GM19397 (cell line): ENCODE measurements around the gene WDFY1.
"Not testable (repeated sequence)": the region's sequence is repeated elsewhere in the genome, so short reads cannot be mapped to it uniquely, and the experiment has no call there.

ENCODE experiments used
- ATAC-seq: cut with Tn5 transposase; IDR thresholded peaks from one replicate; pipeline ENCODE4 v1.9.1; 2021; ENCODE audit warnings: mild to moderate bottlenecking, moderate library complexity; ENCODE audit not compliant: unreplicated experiment

Gene WDFY1

DNA sequence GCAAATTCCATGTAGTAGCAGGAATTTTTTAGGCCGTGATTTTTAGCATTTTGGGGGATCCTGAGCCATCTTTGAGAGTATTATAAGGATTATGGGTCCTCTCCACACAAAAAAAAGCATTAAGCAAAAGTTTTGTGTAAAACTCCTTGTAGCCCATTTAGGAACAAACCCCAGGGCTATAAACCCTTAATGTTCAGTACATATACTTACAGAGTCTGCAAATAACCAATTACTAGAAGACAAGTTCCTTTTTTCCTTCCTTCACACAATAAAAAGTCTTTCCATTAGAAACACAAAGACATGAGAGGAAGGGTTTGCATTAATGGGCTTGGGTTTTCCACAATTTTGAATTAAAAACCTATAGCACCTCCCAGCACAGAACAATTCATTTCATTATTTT lies 44.6 kb downstream of the WDFY1 start:
- no peak for ATAC-seq

DNA sequence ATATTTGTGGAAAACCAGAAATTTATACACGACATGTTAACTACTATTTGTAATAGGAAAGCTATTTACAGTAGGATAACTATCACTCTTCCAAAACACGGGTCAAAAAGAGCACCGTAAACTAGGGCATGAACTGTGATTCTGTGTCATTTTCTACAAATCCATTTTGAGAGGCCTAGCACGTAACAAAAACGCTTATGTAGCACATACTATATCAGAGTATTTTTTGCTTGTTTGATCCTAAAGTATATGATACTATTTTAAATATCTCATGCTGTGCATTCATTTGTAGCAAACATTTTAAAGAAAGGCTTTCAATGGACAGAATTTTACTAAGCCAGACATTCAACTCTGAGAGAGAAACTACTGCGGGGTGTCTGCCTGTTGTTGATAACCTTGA lies 45.1 kb downstream of the WDFY1 start:
- ATAC-seq, result no peak

DNA sequence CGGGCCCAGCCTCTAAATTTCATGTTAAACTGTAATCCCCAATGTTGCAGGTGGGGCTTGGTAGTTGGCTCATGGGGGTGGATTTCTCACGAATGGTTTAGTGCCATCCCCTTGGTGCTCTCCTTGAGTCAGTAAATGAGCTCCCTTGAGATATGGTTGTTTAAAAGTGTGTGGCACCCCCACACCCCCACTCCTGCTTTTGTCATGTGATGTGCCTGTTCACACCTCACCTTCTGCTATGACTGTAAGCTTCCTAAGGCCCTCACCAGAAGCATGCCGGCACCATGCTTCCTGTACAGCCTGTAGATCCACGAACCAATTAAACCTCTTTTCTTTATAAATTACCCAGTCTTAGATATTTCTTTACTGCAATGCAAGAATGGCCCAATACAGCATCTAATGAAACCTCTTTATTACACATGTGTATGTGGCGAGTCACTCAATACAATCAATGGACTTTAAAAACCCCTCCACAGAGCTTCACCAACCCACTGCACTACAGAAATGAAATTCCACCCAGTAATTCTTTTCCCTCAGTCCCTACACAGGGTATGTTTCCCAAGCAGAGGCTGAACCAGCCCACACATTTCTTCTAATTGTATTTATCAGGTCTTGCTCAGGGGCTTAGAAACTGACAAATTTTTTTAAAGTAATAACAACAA lies 47.3 kb downstream of the WDFY1 start:
- ATAC-seq, result no peak

DNA sequence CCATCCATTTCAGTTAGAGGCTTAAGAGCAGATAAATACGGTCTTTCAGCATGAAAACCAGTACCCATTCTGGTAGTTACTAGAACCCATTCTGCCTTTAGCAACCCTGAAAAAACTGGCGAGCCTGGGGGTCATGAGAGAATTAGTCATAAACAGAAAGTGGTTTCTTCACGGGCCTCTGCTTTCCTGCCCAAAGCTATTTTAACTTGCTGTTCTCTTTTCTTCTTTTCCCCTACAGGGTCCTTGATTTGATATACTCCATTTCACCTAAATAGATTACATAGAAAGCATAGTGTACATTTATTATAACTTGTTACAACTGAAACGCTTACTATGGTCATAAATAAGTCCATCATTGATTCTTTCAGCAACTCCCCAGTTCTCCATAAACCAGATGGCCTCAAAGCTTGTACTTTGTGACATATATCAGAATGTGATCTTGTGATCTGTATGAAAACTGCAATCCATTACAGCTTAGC lies 48.3 kb downstream of the WDFY1 start:
- peak; percentile 60 for ATAC-seq

DNA sequence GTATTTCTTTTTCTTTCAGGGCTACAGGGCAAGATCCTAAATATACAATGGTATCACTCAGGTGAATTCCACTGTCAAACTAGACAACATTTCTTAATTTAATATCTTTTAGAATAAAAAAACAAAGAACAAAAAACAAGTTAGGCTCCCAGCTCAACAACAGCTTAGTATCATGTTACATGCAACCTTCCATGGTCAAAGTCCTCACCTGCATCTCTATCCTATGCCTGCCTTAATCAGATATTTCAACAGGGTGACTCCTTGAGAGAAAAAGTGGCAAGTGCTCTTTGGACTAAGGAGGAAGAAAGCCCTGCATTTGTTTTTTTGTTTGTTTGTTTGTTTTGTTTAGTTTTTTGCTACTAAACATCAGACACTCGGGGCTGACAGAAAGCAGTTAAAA lies 50.2 kb downstream of the WDFY1 start:
- ATAC-seq, result no peak

DNA sequence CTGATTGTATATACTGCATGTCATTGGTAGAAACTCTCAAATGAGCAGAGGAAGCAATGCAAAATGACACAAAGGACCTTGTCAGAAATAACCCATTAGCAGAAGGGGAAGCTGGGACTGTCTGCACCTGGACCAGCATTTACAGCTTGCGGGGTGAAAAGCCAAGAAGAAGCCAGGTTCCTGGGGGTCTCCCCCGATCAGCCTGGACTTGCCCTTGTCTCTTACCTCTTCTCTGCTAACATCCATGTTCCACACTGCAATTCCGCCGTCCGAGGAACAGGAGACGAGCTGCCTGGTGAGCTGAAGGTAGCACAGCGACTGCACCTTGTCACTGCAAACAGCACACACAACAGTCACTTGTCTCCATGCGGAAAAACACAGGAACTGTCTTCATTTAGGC lies 51.1 kb downstream of the WDFY1 start:
- ATAC-seq, result no peak

DNA sequence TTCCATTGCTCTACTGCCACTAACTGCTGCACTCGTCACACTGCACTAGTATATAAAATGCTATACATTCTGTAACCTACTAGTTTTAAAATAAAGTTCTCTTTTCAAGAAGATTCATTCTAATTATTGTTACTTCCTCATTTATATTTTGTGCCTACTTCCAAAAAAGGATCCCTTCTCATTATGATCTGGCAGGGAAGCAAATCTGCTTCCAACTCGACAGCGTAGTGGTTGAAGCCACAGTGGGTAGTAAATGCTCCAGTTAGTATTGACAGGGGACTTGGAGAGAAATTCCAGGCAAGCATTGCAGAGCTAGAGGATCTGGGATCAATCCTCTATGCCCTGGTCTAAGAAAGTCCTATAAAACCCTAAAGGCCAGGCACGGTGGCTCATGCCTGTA lies 54.4 kb downstream of the WDFY1 start:
- ATAC-seq, result no peak

DNA sequence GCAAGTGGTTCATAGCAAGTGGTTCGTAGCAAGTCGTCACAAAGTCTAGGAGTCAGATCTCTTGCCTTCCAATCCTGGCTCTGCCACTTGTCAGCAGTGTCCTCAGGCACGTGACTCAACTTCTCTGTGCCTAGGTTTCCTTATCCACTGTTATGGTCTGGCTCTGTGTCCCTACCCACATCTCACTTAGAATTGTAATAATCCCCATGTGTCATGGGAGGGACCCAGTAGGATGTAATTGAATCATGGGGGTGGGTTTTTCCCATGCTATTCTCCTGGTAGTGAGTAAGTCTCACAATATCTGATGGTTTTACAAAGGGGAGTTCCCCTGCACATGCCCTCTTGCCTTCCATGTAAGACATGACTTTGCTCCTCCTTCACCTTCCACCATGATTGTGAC lies 55.9 kb downstream of the WDFY1 start:
- ATAC-seq, result no peak

DNA sequence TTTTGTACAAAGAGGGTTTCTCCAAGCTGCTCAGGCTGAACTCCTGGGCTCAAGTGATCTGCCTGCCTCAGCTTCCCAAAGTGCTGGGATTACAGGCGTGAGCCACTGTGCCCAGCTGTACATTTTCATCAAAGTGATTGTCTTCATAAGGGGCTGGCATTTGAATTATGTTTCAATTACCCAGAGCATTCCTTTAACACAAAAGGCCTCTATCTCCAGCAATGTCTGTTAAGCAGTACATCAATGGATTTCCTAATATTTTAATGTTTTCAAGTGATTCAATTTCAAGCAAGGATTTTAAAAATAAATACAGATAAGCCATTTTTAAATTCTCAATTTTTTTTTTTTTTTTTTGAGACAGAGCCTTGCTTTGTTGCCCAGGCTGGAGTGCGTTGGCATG lies 56.9 kb downstream of the WDFY1 start:
- no peak for ATAC-seq

DNA sequence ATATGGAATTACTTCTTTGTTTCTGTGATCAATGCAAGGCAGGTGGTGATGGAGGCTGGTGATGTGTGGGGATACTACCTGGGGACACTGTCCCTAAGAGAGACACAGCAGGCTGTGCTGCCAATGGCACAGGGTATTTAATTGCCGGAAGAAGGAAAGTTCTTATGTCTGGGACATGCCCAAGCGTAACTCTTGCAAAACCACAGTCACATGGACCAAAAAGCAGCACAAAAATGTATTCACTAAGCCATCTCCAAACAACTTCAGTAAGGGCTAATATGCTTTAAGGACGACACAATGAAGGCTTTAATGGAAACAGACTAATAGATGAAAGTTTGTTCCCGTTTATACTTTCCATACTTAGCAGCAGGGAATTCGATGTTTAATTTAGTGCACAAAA lies 58.0 kb downstream of the WDFY1 start:
- ATAC-seq, result no peak

DNA sequence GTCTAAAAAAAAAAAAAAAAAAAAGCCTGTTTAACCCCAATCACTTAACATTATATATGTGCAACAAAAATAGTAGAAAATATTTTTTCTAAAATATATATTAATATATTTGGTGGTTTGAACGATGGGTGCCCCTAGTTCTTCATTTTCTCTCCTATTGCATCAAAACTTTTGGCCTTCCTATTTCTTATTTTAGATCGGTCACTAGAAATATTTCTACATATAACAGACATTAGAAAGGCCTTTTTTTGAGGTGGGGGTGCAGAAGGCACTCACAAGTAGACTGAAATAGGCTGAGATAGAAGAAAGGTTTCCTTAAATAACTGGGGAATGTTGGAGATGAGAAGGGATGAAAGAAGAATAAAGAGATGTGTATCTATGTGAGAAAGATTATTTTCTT lies 58.4 kb downstream of the WDFY1 start:
- ATAC-seq, result no peak

DNA sequence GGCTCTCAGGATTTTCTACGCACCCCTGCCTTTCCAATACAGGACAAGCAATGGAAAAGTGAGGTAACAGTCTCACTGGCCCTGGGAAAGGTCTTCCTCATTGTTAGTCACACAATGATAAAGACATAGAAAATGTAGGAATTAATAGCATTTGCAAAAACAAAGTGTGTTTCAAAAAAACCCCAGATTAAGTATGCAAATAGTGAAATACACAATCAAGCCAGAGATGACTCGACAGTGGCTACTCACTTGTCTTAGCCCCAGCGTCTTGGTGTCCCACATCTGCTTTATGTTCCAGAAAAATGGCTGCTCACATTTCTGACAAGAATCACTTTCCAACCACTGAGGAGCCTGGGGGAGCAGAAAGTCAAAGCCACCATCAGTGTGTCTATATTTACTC lies 60.7 kb downstream of the WDFY1 start:
- peak; percentile 65 for ATAC-seq

DNA sequence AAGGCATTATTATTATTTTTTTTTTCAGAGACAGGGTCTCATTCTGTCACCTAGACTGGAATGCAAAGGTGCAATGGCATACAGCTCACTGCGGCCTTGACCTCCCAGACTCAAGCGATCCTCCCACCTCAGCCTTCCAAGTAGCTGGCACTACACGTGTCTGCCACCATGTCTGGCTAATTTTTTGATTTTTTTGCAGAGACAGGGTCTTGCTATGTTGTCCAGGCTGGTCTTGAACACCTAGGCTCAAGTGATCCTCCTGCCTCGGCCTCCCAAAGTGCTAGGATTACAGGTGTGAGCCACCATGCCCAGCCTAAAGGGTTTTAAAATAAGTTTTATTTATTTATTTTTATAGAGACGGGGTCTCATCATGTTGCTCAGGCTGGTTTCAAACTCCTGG lies 62.4 kb downstream of the WDFY1 start:
- no peak for ATAC-seq

DNA sequence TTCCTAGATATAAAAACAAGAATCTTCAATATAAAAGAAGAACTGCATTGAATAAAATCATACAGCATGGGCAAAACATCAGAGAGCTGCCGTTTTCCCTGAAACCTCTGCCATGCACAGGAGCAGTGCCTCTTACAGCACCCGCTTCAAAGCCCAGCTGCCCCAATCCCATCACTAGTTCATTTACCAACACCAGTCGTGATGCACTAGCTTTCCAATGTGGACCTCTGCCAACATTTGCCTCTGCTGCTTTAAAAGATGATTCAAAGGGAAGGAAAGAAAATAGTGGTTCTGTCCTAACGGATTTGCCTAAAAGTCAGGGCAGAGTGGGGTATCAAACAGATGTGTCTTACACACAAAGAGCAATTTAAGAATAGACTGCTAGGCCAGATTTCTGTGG lies 64.3 kb downstream of the WDFY1 start:
- no peak for ATAC-seq

DNA sequence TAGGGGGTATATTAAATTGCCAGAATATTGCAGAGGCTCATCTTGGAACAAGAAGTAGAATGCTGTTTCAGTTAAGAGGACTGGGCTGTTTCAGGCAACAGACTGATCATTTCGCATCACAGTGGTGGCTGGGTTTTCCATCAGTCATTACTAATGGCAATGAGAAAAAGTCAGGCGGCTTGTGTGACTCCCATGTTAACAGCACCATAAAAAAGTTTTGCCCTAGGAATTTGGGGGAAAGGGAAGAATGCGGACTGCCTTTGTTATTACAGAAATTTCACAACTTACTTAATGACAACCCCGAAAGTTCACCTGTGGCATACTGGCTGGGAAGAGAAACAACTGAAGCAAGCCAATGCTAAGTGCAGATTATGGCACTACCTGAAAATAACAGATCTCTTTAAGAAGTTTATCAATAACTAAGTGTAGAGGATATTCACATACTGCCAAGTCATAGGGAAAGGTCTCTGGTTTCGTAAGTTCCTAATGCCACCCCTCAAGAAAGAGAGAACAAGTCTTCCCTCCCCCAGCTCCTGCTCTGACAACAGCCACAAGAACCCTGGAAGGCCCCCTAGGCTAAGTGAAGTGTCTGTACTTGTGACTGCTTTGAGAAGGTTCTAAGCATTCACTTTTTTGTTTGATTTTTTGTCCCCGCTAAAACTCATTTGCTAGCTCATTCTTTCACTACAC lies 67.3 kb downstream of the WDFY1 start:
- peak; percentile 50 for ATAC-seq

DNA sequence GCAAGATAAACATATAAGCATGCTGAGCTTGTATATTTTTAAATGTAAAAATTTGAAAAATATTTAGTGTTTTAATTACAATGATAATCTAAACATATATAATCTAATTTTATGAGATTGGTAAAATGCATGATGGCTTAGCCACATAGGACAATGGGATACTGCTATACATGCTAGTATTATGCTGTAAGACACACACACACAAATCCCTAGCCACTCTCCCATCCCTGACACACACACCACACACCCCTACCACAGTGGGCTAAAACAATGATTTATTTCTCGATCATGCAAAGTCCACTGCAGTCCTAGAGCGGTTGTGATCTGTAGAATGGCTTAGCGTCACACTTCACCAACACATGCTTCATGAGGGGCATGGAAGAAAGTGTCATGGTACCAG lies 71.5 kb downstream of the WDFY1 start:
- ATAC-seq, result no peak

DNA sequence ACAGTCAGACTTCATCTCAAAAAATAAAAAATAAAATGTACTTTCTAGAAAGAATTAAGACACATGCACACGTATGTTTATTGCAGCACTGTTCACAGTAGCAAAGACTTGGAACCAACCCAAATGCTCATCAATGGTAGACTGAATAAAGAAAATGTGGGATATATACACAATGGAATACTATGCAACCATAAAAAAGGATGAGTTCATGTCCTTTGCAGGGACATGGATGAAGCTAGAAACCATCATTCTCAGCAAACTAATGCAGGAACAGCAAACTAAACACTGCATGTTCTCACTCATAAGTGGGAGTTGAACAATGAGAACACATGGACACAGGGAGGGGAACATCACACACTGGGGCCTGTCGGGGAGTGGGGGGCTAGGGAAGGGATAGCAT lies 72.4 kb downstream of the WDFY1 start:
- ATAC-seq, result not testable (repeated sequence)

DNA sequence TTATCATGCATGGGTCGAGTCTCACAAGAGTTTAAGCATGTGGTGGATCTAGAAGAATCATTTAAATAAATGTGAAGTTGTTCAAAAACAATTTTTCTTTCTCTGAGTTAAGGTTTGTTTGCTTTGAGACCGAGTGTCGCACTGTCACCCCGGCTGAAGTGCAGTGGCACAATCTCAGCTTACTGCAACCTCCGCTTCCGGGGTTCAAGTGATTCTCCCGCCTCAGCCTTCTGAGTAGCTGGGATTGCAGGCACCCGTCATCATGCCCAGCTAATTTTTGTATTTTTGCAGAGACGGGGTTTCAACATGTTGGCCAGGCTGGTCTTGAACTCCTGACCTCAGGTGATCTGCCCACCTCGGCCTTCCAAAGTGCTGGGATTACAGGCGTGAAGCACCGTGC lies 73.5 kb downstream of the WDFY1 start:
- ATAC-seq, result not testable (repeated sequence)

DNA sequence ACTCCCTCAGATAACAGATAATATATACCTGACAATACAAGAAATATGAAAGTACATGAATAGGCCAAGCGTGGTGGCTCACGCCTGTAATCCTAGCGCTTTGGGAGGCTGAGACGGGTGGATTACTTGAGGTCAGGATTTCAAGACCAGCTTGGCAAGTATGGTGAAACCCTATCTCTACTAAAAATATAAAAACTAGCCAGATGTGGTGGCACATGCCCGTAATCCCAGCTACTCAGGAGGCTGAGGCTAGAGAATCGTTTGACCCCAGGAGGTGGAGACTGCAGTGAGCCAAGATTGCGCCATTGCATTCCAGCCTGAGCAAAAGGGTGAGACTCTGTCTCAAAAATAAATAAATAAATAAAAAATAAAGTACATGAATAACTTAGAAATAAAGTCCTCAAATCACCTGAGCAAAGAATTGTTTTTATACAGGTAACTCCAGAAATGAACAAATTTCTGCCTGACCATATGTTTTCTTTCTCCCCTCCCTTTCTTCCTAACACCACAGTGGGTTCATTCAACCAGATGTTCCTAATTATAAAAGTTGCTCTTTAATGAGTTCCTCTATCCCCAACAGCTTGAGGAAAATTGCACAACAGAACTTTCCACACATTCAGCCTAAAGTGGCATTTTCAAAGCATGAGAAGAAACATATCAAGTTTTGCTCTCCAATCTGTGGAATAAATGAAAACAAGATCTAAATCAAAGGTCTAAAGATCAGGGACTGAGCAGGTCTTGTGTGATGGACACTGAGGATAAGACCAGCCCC lies 74.1 kb downstream of the WDFY1 start:
- no peak for ATAC-seq

DNA sequence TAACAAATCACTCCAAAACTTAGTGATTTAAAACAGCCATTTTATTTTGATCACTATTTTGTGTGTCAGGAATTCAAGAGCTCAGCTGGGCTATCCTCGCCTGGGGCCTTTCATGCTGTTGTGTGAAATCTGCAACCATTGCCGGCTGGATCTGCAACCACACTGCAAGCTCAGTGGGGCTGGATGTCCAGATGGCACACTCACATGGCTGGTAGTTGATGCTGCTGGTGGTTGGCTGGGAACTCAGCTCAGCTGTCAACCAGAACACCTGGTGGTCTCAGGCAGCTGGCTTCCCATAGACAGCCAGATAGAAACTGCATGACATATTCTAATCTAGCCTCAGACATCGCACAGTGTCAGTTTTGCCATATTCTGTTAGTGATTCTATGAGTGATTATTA lies 77.1 kb downstream of the WDFY1 start:
- peak; percentile 59 for ATAC-seq

DNA sequence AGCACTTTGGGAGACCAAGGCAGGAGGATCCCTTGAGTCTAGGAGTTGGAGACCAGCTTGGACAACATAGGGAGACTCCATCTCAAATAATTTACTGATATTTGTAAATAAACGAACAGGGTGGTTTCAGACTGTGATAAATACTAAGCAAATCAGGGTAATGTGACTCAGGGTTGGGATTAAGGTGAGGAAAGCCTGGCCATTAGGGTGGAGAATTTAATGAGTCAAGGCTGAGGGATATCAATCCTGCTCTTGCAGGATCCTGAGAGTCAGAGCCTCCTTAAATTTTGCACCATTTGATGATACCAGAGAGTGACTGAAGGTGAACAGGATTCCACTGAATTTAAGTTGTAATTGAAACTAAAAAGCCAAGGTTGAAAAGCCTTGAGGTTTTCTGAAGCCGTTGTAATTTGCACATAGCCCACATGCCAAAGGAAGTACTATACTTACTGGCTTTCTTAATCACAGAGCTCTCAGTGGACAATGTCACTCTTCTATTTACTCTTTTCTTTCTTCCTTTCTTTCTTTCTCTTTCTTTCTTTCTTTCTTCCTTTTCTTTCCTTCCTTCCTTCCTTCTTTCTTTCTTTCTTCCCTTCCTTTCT lies 79.1 kb downstream of the WDFY1 start:
- ATAC-seq, result no peak

DNA sequence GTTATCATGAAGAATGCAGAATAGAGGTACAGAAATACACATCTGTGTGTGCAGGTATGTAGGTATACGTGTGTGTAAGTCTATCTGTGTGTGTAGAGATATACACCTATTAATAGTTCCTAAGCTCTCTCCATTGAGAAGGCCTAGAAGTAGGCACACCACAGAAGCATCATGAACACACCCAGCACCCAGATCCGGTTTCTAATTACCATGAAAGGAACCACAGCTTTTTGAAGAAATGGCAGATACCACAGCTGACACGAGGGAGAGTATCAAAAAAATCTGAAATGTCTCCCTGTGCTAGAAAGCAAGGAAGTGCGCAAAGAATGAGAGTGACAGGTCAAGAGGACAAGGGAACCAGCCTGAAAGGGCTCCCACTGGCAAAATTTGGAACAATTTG lies 80.0 kb downstream of the WDFY1 start:
- ATAC-seq, result no peak
